Neural cell (in vitro differentiated cells): Measurements from ENCODE around the gene RRAS2. TPM values are rescaled to one million over a fixed set of nuclear protein-coding genes. Genes with fewer than 3 reads are reported as not detected.

Source experiments
- H2AFZ ChIP-seq: fragments of 200-600, 300-800 bp; sonication (generic), shearing (Covaris generic); 2 replicates; pipeline ENCODE4 v1.6.0; 2014; ENCODE audit warnings: low read depth, mild to moderate bottlenecking, antibody characterized with exemption, low read length, moderate library complexity
- H3F3A ChIP-seq: fragments of 200-600 bp; shearing (Covaris generic); 2 replicates; pipeline ENCODE4 v1.6.1; 2016; ENCODE audit warnings: mild to moderate bottlenecking, moderate library complexity, mixed read lengths, antibody characterized with exemption, low read length; ENCODE audit not compliant: insufficient read depth, poor library complexity, severe bottlenecking
- H3K27ac ChIP-seq: fragments of 200-600, 300-800 bp; sonication (generic), shearing (Covaris generic); 2 replicates; pipeline ENCODE4 v1.5.1; 2014; ENCODE audit warnings: mild to moderate bottlenecking, low read length, moderate library complexity
- H3K27me3 ChIP-seq: fragments of 300-800, 200-600 bp; sonication (generic), shearing (Covaris generic); 2 replicates; pipeline ENCODE4 v1.6.0; 2014; ENCODE audit warnings: mild to moderate bottlenecking, low read depth, low read length, moderate library complexity; ENCODE audit not compliant: insufficient read depth
- H3K36me3 ChIP-seq: fragments of 300-800, 200-600 bp; sonication (generic), shearing (Covaris generic); 2 replicates; pipeline ENCODE4 v1.5.1; 2014; ENCODE audit warnings: mild to moderate bottlenecking, antibody characterized with exemption, low read length, moderate library complexity; ENCODE audit not compliant: insufficient read depth
- H3K4me2 ChIP-seq: fragments of 300-800, 200-600 bp; sonication (generic), shearing (Covaris generic); 2 replicates; pipeline ENCODE4 v1.6.0; 2014; ENCODE audit warnings: mild to moderate bottlenecking, low read length
- H3K4me3 ChIP-seq: fragments of 300-800, 200-600 bp; sonication (generic), shearing (Covaris generic); 2 replicates; pipeline ENCODE4 v1.5.1; 2014; ENCODE audit warnings: mild to moderate bottlenecking, low read length, moderate library complexity
- H3K79me2 ChIP-seq: fragments of 200-600 bp; shearing (Covaris generic); replicated peaks from 2 replicates; pipeline ENCODE4 v1.6.0; 2014; ENCODE audit warnings: mild to moderate bottlenecking, low read length, moderate library complexity; ENCODE audit not compliant: insufficient read depth
- H3K9ac ChIP-seq: fragments of 300-800, 200-600 bp; sonication (generic), shearing (Covaris generic); 2 replicates; pipeline ENCODE4 v1.6.1; 2016; ENCODE audit warnings: mild to moderate bottlenecking, low read length, mixed read lengths
- H3K9me2 ChIP-seq: fragments of 200-600 bp; shearing (Covaris generic); 2 replicates; pipeline ENCODE4 v1.6.1; 2016; ENCODE audit warnings: mild to moderate bottlenecking, low read length, mixed read lengths; ENCODE audit not compliant: insufficient read depth
- H3K9me3 ChIP-seq: fragments of 200-600, 300-800 bp; sonication (generic), shearing (Covaris generic); 2 replicates; pipeline ENCODE4 v1.6.1; 2016; ENCODE audit warnings: mild to moderate bottlenecking, mixed run types, low read length, moderate library complexity, mixed read lengths
- H4K20me1 ChIP-seq: fragments of 200-600 bp; shearing (Covaris generic); 2 replicates; pipeline ENCODE4 v1.6.1; 2016; ENCODE audit warnings: mild to moderate bottlenecking, mixed run types; ENCODE audit not compliant: insufficient read depth
- CTCF ChIP-seq: fragments of 450-650 bp; IDR thresholded peaks from 2 replicates; pipeline ENCODE4 v1.5.1; 2014; ENCODE audit warnings: antibody characterized with exemption, mild to moderate bottlenecking, moderate library complexity; ENCODE audit not compliant: poor library complexity, severe bottlenecking
- EP300 ChIP-seq: fragments of 450-650 bp; conservative IDR thresholded peaks from 2 replicates; pipeline ENCODE4 v1.6.1; 2014; ENCODE audit warnings: antibody characterized with exemption, mild to moderate bottlenecking, moderate library complexity; ENCODE audit not compliant: poor library complexity, severe bottlenecking
- EZH2 ChIP-seq: fragments of 200-600, 300-800 bp; shearing (Covaris generic), sonication (generic); IDR thresholded peaks from 2 replicates; pipeline ENCODE4 v1.6.1; 2014; ENCODE audit warnings: antibody characterized with exemption, low read length, borderline replicate concordance, mild to moderate bottlenecking; ENCODE audit not compliant: insufficient read depth, poor library complexity, severe bottlenecking
- MXI1 ChIP-seq: fragments of 450-650 bp; conservative IDR thresholded peaks from 2 replicates; pipeline ENCODE4 v1.6.1; 2014; ENCODE audit warnings: antibody characterized with exemption, mild to moderate bottlenecking; ENCODE audit not compliant: poor library complexity, severe bottlenecking
- POLR2AphosphoS5 ChIP-seq: IDR thresholded peaks from 2 replicates; pipeline ENCODE4 v1.6.1; 2012
- RAD21 ChIP-seq: fragments of 450-650 bp; conservative IDR thresholded peaks from 2 replicates; pipeline ENCODE4 v1.6.1; 2014; ENCODE audit warnings: antibody characterized with exemption, mild to moderate bottlenecking, moderate library complexity
- REST ChIP-seq: IDR thresholded peaks from 2 replicates; pipeline ENCODE4 v1.6.1; 2012; ENCODE audit warnings: borderline replicate concordance
- SMC3 ChIP-seq: fragments of 450-650 bp; conservative IDR thresholded peaks from 2 replicates; pipeline ENCODE4 v1.6.1; 2014; ENCODE audit warnings: antibody characterized with exemption, mild to moderate bottlenecking, moderate library complexity; ENCODE audit not compliant: poor library complexity
- TAF1 ChIP-seq: IDR thresholded peaks from 2 replicates; pipeline ENCODE4 v1.6.1; 2012; ENCODE audit warnings: low read depth
- polyA plus RNA-seq: library from polyadenylated mRNA; depleted of rRNA; stranded (reverse); fragments of >200 nt; gene quantifications from 2 replicates; pipeline ENCODE4 v1.2.3, GENCODE V29; 2014

Gene RRAS2
- polyA plus RNA-seq, 1 donor from 2014 or later = 47.3 TPM

GRCh38 chr11:14323118-14323676 lies 35.8 kb downstream of the RRAS2 start:
- Histone ChIP-seq H3K36me3 (no peaks in the 10 kb centered on the region), H3K27me3 (no peaks in the 10 kb centered on the region), H3K4me3 (no peak overlapping the region), H3K9ac (no peak overlapping the region), H2AFZ (no peak overlapping the region), H4K20me1 (no peaks in the 10 kb centered on the region), H3K79me2 (peaks cover 20% of the 10 kb centered on the region), H3F3A (no peaks in the 10 kb centered on the region), H3K4me2 (no peak overlapping the region), H3K27ac (no peak overlapping the region), H3K9me2 (no peaks in the 10 kb centered on the region), H3K9me3 (no peaks in the 10 kb centered on the region)
- TF ChIP-seq SMC3 (no peak), EP300 (no peak), TAF1 (no peak)

- H3K79me2 ChIP-seq = peaks cover 16% of the 10 kb centered on the region
- no peak overlapping the region for H3K27ac ChIP-seq
- no peaks in the 10 kb centered on the region for H4K20me1 ChIP-seq
- no peak overlapping the region for H3K4me2 ChIP-seq
- H3F3A ChIP-seq = no peaks in the 10 kb centered on the region
- no peaks in the 10 kb centered on the region for H3K36me3 ChIP-seq
- TF ChIP-seq MXI1 (no peak), CTCF (no peak)
- no peaks in the 10 kb centered on the region for H3K27me3 ChIP-seq
- H3K9me2 ChIP-seq = no peaks in the 10 kb centered on the region
- H3K9ac ChIP-seq = no peak overlapping the region
- no peak overlapping the region for H2AFZ ChIP-seq
- H3K4me3 ChIP-seq = no peak overlapping the region
- no peaks in the 10 kb centered on the region for H3K9me3 ChIP-seq
Measured at GRCh38 chr11:14322510-14322909, 36.5 kb downstream of the RRAS2 start.

GRCh38 chr11:14320020-14320419 lies 39.0 kb downstream of the RRAS2 start:
- Histone ChIP-seq H2AFZ (no peak overlapping the region), H4K20me1 (no peaks in the 10 kb centered on the region), H3K27me3 (no peaks in the 10 kb centered on the region), H3K36me3 (no peaks in the 10 kb centered on the region), H3K79me2 (peaks cover 22% of the 10 kb centered on the region), H3K9me3 (no peaks in the 10 kb centered on the region), H3F3A (no peaks in the 10 kb centered on the region), H3K4me2 (no peak overlapping the region), H3K9me2 (no peaks in the 10 kb centered on the region), H3K9ac (no peak overlapping the region), H3K4me3 (no peak overlapping the region), H3K27ac (no peak overlapping the region)
- no peak for TF ChIP-seq SMC3
- TF ChIP-seq MXI1 = no peak
- TF ChIP-seq TAF1 = no peak
- no peak for TF ChIP-seq EP300
- no peak for TF ChIP-seq POLR2AphosphoS5
- TF ChIP-seq CTCF = no peak
- TF ChIP-seq RAD21 = no peak
- no peak for TF ChIP-seq EZH2
- no peak for TF ChIP-seq REST
